GM19397 (cell line): Measurements from ENCODE around the gene APOL3.
"Not testable (repeated sequence)": the region's sequence is repeated elsewhere in the genome, so short reads cannot be mapped to it uniquely, and the experiment has no call there.

Experiments
- ATAC-seq: cut with Tn5 transposase; IDR thresholded peaks from one replicate; pipeline ENCODE4 v1.9.1; 2021; ENCODE audit warnings: mild to moderate bottlenecking, moderate library complexity; ENCODE audit not compliant: unreplicated experiment

APOL3 gene

DNA sequence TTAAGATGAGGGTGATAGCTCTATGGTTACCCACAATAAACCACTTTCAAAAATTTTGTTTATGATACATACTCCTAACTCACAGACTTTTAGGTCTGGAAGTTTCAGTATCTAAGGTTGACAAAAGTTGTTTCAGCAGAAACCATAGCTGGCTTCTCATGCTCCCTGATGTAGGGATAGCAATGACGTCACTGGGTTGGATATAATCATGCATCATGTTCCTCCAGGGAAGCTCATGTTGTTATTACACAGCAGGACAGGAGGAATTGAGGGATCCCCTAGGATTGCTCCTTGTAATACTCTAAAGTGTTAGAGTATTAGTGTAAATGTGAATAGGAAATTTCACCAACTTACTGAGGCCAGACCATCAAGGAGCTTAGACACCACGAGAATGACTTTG, 23.6 kb downstream of the APOL3 start:
- no peak for ATAC-seq

DNA sequence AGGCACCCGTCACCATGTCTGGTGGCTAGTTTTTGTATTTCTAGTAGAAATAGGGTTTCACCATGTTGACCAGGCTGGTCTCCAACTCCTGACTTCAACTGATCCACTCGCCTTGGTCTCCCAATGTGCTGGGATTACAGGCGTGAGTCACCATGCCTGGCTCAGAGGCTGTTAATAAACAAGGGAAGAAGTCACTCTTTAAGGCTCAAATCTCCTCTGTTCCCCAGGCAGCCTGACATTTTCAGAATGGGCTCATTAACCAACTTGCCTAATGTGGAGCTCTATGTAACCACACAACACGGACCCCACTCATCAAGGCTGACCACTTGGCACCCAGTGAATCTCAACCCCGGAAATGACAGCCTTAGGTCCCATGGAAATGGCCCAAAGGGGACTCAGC, 24.1 kb downstream of the APOL3 start:
- no peak for ATAC-seq

DNA sequence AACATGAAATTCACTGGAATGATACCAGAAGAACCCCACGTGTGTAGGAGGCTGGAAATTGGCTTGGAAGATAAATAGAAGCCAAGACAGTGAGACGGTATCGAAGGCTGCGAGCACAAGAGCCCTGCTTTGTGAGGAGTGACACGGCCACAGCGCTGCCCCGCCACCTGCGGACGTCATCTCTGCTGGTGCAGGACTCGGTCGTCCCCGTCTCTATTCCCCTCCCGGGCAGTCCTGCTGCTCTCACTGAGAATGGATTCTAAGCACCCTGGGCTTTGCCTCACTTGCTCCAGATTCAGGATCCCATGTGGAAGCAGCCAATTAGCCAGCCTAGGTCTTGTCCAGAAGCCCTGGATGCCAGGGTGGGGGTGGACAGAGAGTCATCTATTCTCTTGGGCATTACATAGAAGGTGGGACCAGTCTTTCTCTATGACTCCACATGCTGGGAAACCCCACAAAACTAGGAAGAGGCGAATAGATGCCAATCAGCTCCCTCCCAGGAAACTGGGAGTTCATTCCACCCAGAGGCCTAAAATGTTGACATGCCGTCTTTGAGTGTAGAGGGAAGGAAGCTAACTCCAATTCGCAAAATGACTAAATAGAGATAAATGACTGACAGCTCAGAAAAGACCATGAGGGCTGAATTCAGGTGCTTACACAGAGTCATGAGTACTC, 25.1 kb downstream of the APOL3 start:
- ATAC-seq, result no peak

DNA sequence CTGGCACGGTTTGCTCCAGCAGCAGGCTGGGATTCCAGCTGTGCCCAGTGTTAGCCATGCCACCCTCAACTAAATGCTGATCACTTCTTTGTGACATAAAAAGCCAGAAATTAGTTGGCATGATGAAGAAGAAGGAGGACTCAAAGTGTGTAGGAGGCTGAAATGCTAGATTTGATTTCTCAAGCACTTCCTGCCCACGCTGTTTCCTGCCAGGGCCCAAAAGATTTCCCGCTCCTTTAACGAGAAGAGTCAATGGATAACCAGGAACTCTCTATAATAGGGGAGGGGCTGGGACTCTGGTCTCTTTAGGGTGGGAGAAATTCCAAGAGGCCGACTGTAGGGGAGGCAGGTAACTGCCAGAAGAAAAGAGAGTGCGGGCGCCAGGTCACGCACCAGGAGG, 26.4 kb downstream of the APOL3 start:
- no peak for ATAC-seq

DNA sequence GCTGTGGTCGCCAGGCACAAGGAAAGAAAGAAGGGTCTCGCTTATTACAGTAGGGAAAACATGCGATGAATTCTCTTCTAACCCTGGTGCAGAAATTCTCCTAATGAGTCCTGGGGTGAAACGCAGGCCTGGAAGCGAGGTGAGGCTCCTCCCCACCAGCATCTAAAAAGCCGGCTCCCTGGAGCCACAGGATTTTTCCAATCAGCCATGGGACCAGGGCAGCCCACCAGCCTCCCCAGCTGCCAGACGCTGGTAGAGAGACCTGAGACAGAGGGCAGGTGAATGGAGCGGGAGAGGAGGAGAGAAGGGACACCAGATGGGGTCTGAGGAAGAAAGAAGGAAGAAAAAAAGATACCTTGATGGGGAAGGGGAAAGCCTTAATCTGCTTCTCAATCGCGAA, 28.6 kb downstream of the APOL3 start:
- ATAC-seq, result no peak

DNA sequence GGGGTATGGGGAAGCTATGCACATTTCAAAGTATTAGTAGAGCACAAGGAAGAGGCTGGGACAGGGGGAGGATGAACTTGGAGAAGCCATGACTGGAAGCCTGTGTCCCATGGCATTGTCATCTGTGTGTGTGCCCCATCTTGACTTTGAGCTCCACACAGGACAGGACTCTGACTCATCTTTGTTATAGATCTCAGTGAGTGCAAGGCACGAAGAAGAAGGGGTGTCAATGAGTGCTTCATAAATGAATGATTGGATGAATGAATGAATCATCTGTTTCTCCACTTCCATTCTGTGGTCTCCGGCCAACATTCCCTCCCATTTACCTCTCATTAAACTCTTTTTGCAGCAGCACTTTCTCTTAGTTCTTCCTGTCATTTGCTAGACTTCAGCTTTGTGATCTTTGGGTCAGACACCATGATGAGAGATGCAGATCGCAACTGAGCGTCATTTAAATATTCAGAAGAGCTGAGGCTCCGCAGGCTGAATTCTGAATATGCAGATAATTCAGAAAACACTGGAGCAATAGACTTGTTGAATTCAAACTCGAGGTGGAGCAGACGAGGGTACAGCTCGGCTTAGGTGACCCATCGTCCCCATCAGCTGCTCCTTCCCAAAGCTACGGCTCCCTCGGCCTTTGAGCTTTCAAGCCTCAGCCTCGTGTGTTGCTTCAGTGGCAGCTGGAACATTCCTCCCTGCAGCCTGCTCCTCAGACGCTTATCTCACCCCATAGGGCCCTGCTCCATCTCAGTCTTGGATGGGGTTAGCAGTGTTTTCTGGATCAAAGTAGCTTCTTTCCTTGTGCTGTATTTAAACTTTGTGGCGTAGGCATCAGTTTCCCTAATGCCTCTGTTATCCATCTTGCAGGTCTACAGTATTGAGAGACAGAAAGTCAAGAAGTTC, 30.8 kb downstream of the APOL3 start:
- no peak for ATAC-seq

DNA sequence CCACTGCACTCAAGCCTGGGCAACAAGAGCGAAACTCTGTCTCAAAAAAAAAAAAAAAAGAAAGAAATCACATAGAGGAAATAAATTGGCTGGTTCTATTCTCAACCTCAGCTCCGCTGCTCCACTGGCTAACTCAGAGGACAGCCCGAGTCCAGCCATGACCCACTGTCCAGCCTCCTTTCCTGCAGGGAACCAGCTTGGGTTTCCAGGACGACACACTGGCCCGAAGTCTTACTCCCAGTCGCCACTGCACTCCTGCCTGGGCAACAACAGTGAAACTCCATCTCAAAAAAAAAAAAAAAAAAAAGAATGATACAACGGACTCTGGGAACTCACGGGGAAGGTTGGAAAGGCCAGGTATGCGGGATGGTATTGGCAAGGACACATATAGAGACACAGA, 31.5 kb downstream of the APOL3 start:
- no peak for ATAC-seq

DNA sequence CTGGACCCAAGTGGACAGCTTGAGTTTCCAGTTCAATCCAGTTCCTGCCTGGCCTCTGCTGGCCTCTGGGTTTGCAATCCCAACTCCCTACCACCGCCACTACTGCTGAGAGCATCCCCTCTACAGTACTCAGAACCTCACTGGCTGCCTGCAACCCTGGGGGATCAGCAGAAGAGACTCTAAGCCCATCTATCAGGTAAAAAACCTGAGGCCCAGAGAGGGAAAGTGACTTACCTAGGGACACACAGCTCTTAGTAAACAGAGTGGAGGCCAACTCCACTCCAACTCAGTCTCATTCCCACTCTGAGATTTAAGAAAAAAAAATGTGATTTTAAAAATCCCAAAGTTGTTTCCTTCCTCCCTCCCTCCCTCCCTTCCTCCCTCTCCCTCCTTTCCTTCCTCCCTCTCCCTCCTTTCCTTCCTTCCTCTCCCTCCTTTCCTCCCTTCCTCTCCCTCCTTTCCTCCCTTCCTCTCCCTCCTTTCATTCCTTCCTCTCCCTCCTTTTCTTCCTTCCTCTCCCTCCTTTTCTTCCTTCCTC, 34.5 kb downstream of the APOL3 start:
- no peak for ATAC-seq

DNA sequence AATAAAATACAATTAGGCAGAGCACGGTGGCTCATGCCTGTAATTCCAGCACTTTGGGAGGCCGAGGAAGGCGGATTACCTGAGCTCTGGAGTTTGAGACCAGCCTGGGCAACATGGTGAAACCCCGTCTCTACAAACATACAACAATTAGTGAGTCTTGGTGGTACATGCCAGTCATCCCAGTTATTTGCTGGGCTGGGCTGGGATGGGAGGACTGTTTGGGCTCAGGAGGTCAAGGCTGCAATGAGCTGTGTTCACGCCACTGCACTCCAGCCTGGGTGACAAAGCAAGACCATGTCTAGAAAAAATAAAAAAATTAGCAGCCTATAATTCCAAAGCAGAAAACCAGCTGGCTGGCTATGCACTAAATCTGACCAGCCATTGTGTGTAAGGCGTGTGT, 35.1 kb downstream of the APOL3 start:
- no peak for ATAC-seq

DNA sequence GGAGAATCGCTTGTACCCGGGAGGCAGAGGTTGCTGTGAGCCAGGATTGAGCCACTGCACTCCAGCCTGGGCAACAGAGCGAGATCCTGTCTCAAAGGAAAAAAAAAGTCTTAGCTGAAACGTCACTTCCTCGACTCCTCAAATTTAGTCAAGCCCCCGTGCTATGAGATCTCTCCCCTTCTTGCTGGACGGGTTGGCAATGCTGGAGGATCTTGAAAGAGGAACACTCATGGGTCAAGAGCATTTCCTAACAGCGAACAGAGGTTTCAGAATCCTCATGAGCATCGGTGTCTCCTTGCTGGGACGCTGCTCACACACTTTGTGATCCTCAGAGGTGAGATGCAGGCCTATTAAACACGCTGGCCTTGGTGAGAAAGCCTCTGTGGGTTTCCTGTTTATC, 35.9 kb downstream of the APOL3 start:
- ATAC-seq, result no peak

DNA sequence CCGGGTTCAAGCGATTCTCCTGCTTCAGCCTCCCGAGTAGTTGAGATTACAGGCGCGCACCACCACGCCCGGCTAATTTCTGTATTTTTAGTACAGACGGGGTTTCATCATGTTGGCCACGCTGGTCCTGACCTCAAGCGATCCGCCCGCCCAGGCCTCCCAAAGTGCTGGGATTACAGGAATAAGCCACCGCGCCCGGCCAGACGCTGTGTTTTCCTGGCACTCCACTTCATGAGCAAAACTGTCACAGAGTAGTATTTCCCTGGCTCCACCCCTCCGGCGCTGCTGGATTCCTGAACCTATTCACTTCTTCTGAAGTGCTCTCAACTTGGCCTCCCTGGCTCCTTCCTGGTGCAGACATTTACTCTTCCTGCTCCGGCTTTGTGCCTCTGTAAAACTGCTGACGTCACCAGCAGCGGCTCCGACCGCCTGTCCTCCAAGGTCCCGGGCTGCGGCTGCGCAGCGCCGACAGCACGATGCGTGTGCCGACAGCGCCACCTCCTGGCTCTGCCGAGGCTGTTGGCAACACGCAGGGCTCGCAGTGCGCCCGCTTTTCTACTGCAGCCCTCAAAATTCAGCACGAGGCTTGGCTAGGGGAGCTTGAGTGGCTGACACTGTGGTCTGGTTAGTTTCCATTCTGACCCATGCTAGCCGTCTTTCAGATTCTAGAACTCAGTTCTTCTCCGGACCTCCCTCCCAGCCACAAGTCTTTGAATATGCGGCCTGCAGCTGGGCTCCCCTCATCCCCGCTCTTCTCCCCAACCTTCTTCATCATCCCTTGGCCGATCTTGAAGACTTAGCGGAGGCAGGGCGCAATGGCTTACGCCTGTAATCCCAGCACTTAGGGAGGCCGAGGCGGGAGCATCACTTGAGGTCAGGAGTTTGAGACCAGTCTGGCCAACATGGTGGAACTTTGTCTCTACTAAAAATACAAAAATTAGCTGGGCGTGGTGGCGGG, 36.6 kb downstream of the APOL3 start:
- ATAC-seq, result peak; percentile 82

DNA sequence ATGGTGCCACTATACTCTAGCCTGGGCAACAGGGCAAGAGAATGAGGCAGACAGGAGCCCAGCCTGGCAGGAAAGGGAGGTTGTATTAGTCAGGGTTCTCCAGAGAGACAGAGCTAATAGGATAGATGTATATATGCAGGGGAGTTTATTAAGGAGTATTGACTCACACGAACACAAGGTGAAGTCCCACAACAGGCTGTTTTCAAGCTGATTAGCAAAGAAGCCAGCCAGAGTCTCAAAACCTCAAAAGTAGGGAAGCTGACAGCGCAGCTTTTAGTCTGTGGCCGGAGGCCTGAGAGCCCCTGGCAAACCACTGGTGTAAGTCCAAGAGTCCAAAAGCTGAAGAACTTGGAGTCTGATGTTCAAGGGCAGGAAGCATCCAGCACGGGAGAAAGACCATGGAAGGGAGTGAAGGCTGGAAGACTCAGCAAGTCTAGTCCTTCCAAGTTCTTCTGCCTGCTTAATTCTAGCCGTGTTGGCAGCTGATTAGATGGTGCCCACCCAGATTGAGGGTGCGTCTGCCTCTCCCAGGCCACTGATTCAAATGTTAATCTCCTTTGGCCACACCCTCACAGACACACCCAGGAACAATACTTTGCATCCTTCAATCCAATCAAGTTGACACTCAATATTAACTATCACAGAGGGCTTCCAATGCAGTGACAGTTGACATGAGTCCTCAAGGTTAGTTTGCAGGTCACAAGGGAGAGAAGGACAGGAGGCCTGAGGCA, 39.8 kb downstream of the APOL3 start:
- ATAC-seq, result not testable (repeated sequence)

DNA sequence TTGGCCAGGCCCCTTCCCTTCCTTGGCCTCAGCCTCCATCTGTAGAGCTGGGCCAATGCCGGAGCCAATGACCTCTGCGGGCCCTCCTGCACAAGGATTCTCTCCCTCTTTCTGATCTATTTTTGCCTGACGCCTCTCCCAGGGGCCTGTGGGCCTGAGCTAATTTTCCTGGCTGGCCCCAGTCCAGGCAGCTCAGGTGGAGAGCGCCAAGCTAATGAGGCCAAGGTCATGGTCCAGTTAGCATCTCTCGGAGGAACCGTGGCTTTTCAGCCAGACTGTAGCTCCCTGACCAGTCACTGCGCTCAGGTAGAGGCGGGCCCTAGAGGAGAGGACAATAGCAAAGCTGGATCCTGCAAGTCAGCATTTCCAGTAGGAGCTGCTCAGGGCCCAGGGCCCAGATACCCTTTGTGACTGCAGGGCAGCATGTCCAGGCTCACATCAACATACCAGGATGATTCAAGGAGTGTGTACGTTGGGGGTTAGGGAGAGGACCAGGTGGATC, 43.5 kb downstream of the APOL3 start:
- no peak for ATAC-seq

DNA sequence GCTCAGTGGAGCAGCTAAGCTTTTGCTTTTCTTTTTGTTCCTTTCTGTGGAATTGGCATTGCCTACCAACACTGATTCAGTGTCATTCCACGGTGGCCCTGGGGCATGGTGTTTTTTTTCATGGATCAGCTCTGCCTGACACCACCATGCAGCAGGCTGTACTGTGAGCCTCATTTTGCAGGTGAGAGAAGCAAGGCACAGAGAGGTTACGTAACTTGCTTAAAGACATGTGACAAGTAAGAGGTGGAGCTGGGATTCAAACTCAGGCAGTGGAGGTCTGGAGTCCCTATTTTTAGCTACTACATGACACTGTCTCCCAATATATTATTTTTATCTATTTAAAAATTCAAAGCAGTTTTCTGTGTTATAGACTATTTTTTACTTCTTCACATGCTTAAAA, 44.4 kb downstream of the APOL3 start:
- no peak for ATAC-seq

DNA sequence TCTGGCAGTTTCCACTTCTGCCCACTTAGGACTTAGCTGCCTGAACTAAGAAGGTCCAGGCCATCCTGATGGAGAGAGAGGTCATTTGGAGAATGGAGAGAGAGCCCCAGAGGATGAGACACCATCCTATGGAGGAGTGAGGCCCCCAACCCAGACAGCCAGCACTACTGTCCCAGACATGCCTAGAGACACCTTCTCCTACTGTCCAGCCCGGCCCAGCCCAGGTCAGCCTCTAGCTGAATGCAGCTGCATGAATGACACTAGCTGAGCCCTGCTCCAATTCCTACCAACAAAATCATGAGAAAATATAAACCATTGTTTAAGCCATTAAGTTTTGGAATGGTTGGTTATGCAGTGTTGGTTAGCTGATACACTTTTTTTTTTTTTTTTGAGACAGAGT, 47.4 kb downstream of the APOL3 start:
- ATAC-seq, result no peak

DNA sequence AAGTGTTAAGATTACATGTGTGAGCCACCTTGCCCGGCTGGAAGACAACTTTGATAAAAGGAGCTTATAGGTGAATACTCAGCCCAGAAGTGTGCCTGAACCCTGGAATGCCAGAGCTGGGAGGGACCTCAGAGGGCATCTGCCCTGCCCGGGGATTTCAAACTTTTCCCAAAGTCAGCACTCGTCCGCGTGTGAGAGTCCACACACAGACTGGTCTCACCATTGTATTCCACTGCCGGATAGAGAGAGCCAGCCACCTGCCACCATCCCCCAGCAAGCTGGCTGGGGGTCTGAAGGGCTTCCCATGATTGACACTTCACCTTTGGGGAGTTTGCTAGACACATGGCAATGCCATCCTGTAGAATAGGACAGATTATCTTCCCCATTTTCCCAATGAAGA, 49.2 kb downstream of the APOL3 start:
- no peak for ATAC-seq

DNA sequence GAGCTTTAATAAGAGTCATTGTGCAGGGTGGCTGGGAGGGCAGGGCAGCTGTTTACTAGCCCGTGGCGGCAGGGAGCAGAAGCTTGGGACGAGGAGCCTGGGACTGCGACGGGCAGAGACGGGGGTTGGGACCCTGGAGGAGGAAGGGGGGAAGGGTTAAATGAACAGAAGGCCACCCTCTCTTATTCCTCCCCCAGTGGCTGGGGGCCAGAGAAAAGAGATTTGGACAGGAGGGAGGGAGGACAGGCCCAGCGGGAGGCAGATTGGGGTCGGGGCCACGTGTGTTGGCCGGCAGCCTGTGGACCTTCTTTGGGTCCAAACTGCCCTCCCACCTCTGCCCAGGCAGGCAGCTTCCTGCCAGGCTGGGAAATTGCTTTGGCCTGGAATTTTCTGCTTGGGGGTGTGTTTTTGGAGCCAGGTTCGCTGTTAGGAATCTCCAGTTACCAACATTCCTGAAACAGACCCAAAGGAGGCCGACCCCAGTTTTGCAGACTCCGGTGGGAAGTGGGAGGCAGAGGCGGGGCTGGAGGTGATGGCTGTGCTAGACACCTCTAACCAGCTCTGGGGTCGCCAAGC, 50.2 kb downstream of the APOL3 start:
- ATAC-seq, result no peak

DNA sequence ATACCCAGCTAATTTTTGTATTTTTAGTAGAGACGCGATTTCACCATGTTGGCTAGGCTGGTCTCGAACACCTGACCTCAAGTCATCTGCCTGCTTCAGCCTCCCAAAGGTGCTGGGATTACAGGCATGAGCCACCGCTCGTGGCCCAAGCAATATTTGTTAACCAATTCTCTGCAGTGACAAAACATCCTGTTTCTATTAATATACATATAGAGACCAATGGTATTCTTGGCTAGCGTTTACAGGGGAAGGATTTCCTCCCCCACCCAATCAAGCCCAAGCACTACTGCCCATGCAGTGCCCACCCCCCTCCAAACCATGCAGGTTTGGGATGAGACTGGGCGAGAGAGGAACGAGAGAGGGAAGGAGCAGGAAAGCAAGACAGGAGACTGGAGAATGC, 53.1 kb downstream of the APOL3 start:
- no peak for ATAC-seq

DNA sequence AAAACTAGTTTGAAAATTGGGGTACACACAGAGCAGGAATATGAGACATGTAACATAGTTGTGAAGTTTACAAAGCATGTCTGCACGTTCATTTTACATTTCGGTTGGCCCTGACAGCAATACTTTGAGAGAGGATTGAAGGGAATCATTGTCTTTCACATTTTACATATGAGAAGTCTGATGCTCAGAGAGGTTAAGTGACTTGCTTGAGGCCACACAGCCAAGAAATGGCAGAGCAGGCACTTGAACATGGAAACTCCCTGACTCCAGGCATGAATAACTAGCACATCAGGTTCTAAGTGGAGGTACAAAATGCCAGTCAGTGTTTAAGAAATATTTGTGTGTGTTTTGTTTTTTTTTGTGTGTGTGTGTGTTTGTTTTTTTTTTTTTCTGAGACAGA, 53.6 kb downstream of the APOL3 start:
- no peak for ATAC-seq

DNA sequence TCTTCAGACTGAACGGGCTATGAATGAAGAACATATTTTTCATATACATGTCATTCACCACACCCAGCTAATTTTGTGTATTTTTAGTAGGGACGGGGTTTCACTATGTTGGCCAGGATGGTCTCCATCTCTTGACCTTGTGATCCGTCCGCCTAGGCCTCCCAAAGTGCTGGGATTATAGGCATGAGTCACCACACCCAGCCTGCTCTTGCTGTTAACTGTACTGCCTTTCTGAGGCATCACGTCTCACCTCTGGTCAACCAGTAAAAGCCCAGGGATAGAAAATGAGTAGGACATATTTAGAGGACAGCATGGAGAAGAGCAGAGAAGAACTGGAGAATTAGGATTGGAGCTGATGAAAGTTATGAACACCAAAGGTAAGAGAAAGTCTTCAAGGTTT, 55.6 kb downstream of the APOL3 start:
- ATAC-seq, result no peak
